ENCODE results near the gene PISD. TPM values are rescaled to one million over a fixed set of nuclear protein-coding genes. Genes with fewer than 3 reads are reported as not detected.

PISD gene
- total RNA-seq, 1 donor from 2014 or later, result 18.1 TPM

DNA sequence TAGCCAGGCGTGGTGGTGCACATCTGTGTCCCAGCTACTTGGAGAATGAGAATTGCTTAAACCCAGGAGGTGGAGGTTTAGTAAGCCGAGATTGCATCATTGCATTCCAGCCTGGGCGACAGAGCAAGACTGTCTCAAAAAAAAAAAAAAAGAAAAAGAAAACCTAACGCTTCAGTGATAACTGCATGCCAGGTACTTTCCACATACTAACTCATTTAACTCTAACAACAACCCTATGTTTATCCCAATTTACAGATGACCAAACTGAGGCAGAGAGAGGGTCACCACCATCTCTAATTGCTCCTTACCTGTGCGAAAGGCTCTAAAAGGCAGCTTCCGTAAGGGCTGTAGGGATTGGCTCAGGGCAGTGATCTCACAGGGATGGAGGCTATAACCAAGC is 11.6 kb downstream of the PISD start:
- H3K4me2 ChIP-seq, result no peak overlapping the region
- no peaks in the 10 kb centered on the region for H3F3A ChIP-seq (ENCODE audit: low read depth)
- H3K4me3 Mint-ChIP-seq, result no peak overlapping the region
- peaks cover 56% of the 10 kb centered on the region for H3K79me2 ChIP-seq (ENCODE audit: low read depth)
- H3K27ac ChIP-seq, result no peak overlapping the region
- H2AFZ ChIP-seq (replicated peaks), result no peak overlapping the region
- DNase-seq (ENCODE audit: low spot score), result no peak
- peaks cover 33% of the 10 kb centered on the region for H4K20me1 ChIP-seq (ENCODE audit: low read depth)
- no peaks in the 10 kb centered on the region for H3K9me3 ChIP-seq (ENCODE audit: low read depth)
- no peaks in the 10 kb centered on the region for H3K36me3 ChIP-seq
- H3K4me1 ChIP-seq, result no peaks in the 10 kb centered on the region
- H3K4me1 Mint-ChIP-seq, result no peaks in the 10 kb centered on the region
- TF ChIP-seq EZH2phosphoT487 (IDR thresholded peaks at IDR 0.05) (no peak), EZH2 (IDR thresholded peaks at IDR 0.05) (no peak)
- TF ChIP-seq, protein P1, sequence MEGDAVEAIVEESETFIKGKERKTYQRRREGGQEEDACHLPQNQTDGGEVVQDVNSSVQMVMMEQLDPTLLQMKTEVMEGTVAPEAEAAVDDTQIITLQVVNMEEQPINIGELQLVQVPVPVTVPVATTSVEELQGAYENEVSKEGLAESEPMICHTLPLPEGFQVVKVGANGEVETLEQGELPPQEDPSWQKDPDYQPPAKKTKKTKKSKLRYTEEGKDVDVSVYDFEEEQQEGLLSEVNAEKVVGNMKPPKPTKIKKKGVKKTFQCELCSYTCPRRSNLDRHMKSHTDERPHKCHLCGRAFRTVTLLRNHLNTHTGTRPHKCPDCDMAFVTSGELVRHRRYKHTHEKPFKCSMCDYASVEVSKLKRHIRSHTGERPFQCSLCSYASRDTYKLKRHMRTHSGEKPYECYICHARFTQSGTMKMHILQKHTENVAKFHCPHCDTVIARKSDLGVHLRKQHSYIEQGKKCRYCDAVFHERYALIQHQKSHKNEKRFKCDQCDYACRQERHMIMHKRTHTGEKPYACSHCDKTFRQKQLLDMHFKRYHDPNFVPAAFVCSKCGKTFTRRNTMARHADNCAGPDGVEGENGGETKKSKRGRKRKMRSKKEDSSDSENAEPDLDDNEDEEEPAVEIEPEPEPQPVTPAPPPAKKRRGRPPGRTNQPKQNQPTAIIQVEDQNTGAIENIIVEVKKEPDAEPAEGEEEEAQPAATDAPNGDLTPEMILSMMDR (IDR thresholded peaks at IDR 0.05), result no peak
- no peaks in the 10 kb centered on the region for H3K27me3 ChIP-seq
- no peak overlapping the region for H3K27ac Mint-ChIP-seq
- H3K36me3 Mint-ChIP-seq, result peaks cover 7% of the 10 kb centered on the region
- no peak overlapping the region for H3K9ac ChIP-seq
- no peaks in the 10 kb centered on the region for H3K9me3 Mint-ChIP-seq
- H3K4me3 ChIP-seq, result no peak overlapping the region
- peaks cover 5% of the 10 kb centered on the region for H3K27me3 Mint-ChIP-seq (ENCODE audit: insufficient read depth, low read depth)

DNA sequence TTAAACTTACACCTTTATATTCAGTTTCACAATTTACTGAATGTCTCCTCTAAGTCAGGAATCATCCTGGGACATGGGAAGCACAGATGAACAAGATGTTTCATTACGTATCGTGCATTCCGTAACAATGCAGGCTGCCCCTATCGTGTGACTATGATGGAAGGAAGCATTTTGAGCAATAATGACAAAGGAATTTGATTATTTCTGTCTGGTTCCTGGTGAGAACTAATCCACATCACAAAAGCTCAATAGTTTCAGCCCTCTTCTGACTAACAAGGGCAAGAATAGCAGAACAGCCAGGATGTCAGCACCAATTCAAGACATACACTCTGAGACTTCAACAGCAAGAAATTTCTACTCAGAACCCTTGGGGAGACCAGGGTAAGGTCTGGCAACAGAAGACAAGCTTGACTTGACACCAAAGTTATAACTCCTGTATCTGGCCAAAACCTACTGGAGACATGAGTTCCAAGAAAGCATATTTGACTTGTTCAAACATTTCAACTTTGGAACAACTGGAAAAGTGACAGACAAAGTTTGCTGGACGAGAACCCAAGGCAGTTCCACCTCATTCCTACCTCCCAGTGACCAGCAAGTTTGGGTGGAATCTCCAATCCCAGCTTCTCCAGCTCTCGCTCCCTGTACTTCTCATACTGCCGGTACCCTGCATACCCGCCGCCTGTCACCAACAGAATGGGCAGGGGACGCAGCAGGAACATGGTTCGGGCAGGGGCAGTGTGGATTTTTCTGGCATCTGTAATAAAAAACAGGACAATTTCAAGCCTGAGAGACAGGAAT is 14.3 kb downstream of the PISD start:
- Mint-ChIP-seq H3K27ac (no peak overlapping the region), H3K36me3 (peaks cover 10% of the 10 kb centered on the region)
- DNase-seq (ENCODE audit: low spot score), result no peak

DNA sequence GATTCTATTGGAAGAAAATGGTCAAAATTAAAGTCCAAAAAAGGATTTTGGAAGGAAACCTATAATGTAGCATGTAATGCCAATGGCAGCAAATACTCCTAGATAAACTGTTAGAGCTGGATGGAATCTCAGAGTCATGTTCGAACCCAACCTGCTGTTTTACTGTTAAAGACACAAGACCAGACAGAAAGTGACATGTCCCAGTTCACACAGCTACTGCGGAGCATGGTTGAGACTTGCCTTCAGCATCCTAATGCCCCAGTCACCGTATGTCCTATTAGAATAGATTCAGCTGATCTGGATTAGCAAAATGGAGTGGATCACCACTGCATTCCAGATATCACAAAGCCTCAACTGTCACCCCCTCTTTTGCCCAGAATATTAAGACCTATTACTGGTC is 14.9 kb downstream of the PISD start:
- H3K27ac ChIP-seq, result no peak overlapping the region
- H3K4me1 ChIP-seq, result no peaks in the 10 kb centered on the region
- no peaks in the 10 kb centered on the region for H3K36me3 ChIP-seq
- no peaks in the 10 kb centered on the region for H3K9me3 ChIP-seq (ENCODE audit: low read depth)
- no peak overlapping the region for H3K4me2 ChIP-seq
- DNase-seq (ENCODE audit: low spot score), result no peak
- no peak overlapping the region for H3K4me3 ChIP-seq
- H2AFZ ChIP-seq (replicated peaks), result no peak overlapping the region
- Mint-ChIP-seq H3K9me3 (no peaks in the 10 kb centered on the region), H3K4me3 (no peak overlapping the region), H3K36me3 (peaks cover 10% of the 10 kb centered on the region), H3K27ac (no peak overlapping the region), H3K27me3 (ENCODE audit: insufficient read depth, low read depth) (peaks cover 2% of the 10 kb centered on the region), H3K4me1 (no peaks in the 10 kb centered on the region)
- no peaks in the 10 kb centered on the region for H3K27me3 ChIP-seq
- peaks cover 9% of the 10 kb centered on the region for H4K20me1 ChIP-seq (ENCODE audit: low read depth)
- H3F3A ChIP-seq (ENCODE audit: low read depth), result no peaks in the 10 kb centered on the region
- peaks cover 32% of the 10 kb centered on the region for H3K79me2 ChIP-seq (ENCODE audit: low read depth)
- H3K9ac ChIP-seq, result no peak overlapping the region
- TF ChIP-seq, protein P1 (IDR thresholded peaks at IDR 0.05), result no peak
- TF ChIP-seq EZH2 (IDR thresholded peaks at IDR 0.05) (no peak), EZH2phosphoT487 (IDR thresholded peaks at IDR 0.05) (no peak)

More for the DNA sequence above, 14.3 kb downstream of the PISD start:
- H4K20me1 ChIP-seq (ENCODE audit: low read depth), result peaks cover 16% of the 10 kb centered on the region
- no peak overlapping the region for H2AFZ ChIP-seq (replicated peaks)
- TF ChIP-seq EZH2 (IDR thresholded peaks at IDR 0.05) (no peak), EZH2phosphoT487 (IDR thresholded peaks at IDR 0.05) (no peak)
- TF ChIP-seq, protein P1 (IDR thresholded peaks at IDR 0.05), result no peak
- H3K4me1 ChIP-seq, result no peaks in the 10 kb centered on the region
- H3K27ac ChIP-seq, result no peak overlapping the region
- H3K9me3 ChIP-seq (ENCODE audit: low read depth), result no peaks in the 10 kb centered on the region
- Mint-ChIP-seq H3K4me3 (no peak overlapping the region), H3K9me3 (no peaks in the 10 kb centered on the region), H3K4me1 (no peaks in the 10 kb centered on the region), H3K27me3 (ENCODE audit: insufficient read depth, low read depth) (peaks cover 2% of the 10 kb centered on the region)
- no peaks in the 10 kb centered on the region for H3K36me3 ChIP-seq
- H3K9ac ChIP-seq, result no peak overlapping the region
- no peaks in the 10 kb centered on the region for H3K27me3 ChIP-seq
- H3K4me2 ChIP-seq, result no peak overlapping the region
- H3F3A ChIP-seq (ENCODE audit: low read depth), result no peaks in the 10 kb centered on the region
- no peak overlapping the region for H3K4me3 ChIP-seq
- H3K79me2 ChIP-seq (ENCODE audit: low read depth), result peaks cover 38% of the 10 kb centered on the region

Measured in neural progenitor cell (in vitro differentiated cells).